Endothelial cell of hepatic sinusoid (primary cell): ENCODE data around the gene THOC6.

Source experiments
- in situ Hi-C: cut with HindIII; loops from 2 replicates; pipeline ENCODE4 v1.10.0; 2017; ENCODE audit warnings: low sequenced_read_pairs

Gene THOC6

DNA sequence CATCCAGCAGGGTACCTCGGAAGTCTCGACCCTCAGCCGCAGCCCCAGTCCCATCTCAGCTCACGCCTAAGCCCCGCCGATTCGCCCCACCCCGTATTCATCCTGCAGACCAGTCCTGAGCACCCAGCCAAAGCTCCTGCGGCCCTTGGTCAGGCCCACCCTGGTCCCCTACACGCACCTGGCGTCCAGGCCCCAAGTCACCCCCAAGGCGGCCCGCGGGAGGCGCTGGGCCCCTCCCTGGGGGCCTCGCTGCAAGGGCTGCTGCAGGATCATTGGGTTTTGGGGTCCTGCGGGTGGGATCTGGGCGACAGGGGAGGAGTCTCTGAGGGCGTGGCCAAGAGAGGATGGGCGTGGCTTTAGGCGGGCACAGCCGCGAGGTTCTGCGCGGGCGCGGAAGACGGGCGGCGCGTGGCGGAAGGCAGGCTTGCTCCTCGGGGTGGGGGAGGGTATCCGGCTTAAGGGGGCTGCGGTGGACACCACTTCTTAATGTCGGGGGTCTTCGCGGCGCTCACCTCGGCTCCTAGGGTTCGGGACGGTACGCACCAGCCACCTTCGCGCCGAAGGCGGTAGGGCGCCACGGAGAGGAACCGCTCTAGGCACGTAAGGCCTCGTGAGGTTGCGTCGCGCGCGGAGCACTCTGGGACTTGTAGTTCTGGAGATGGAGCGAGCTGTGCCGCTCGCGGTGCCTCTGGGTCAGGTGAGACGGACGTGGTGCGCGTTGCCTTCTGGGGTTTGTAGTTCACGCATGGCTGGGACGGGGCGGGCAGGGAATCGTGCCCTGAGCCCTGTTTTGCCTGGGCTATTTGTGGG, at the start of gene THOC6, which contains the start of gene HCFC1R1:
THOC6 (plus strand) TSS at position 367 of the 810 bp plus-strand sequence; CDS start at position 659, 292 bp downstream.
HCFC1R1 (minus strand) TSS at position 274 of the 810 bp plus-strand sequence; CDS start at position 273, 1 bp downstream.
- in situ Hi-C loops = no loop called here

DNA sequence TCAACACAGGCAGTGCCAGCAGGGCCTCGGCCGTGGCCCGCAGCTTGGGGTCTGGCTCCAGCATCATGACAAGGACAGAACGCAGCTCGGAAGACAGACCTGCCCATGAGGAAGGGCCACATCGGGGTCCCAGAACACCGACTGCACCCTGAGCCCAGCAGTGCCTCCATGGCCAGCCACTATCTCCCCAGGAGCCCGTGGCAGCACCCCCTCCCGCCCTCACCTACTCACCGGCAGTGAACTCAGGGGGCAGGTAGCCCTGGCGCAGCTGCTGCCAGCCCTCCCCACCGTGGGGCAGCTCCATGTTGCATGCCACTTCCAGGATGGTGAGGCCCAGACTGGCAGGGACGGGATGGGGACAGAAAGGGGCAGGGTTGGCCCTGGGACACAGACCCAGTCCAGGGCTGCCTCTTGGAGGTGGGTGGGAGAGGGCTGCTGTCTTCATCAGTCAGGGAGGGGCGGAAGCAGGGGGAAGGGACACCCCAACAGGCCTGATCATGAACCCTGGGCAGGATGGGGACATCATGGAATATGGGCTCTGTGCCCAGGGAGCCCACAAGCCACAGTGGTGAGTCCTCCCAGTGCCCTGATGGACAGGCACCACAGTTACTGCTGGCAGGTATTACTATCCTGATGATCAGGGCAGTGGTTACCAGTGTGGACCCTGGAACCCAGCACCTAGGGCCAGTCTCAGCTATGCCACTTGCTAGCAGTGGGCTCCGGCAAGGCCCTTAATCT, 49.3 kb upstream of the THOC6 start:
- in situ Hi-C loops = no loop called here

DNA sequence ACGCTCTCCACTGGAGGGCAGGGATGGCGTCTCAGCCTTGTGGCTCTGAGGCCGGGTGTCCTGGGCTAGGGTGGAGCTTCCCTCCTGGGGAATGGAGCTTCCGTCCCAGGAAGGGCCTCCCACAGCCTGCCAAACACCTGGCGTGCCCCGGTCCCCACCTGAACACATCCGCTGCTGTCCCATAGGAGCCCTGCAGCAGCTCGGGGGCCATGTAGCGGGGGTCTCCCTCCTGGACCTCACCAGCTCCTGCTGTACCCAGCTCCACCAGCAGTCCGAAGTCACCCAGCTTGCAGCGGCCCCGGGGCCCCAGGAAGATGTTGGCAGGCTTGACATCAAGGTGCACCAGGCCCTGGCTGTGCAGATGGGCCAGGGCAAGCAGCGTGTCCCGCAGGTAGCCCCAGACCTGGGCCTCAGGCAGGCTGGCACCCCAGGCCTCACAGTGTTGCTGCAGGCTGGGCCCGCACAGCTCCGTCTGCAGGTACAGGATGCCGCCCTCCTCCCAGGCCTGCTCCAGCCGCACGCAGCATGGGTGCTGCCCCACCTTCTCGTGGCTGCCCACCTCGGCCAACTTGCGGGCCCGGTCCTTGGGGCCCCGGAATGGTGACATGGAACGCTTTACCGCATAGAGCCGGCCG, 48.6 kb upstream of the THOC6 start:
- in situ Hi-C loops = no loop called here

DNA sequence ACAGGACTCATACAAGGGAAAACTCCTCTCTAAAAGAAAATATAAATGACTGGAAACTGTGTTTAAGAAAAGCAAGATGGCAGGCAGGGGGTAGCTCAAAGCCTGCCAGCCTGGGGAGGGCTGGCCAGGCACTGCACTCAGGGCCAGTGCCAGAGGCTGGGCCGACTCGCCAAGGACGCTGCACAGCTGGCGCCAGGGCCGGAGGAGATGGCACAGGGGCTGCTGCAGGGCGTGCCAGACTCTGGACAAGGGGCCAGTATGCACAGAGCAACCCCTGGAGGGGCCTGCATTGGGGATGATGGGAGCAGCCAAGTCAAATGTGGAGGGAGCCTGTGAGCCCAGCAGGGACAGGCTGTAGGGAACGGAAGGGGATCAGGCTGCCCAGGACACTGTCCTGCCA, 47.6 kb upstream of the THOC6 start:
- in situ Hi-C loops = no loop called here

DNA sequence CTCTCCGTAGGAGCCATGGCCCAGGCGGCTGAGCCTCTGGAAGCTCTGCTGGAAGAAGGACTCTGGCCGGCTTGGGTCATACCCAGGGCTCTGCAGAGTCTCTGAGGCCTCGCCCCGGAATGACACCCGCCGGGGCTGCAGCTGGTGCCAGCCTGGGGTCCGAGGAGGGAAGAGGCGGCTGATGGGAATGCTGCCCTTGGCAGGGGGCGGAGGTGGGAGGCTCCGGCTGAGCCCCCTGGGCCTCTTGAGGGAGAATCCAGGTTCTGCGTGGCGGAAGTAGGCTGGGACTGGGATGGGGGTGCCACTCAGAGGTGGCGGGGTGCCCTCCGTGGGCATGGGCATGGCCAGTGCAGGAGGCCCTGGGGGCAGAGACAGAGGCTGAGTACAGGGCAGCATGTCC, 47.2 kb upstream of the THOC6 start:
- in situ Hi-C loops = no loop called here

DNA sequence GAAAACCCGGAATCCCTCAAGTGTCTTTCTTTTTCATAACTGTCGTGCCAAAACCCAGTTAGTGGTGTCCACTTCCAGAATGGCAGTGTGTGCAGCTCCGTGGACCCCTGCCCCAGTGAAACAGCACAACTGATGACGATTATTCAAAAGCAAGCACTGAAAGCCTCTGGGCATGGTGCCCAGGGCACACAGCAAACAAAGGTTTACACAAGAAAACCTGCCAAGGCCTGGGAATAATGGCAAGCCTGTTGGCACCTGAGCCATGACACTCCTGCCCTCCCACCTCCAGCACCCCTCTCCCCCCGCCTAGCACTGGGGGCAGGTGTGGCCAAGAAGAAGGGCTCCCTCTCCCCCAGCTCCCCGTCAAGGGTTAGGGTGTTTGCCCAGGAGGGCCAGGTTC, 46.4 kb upstream of the THOC6 start:
- in situ Hi-C loops = no loop called here

DNA sequence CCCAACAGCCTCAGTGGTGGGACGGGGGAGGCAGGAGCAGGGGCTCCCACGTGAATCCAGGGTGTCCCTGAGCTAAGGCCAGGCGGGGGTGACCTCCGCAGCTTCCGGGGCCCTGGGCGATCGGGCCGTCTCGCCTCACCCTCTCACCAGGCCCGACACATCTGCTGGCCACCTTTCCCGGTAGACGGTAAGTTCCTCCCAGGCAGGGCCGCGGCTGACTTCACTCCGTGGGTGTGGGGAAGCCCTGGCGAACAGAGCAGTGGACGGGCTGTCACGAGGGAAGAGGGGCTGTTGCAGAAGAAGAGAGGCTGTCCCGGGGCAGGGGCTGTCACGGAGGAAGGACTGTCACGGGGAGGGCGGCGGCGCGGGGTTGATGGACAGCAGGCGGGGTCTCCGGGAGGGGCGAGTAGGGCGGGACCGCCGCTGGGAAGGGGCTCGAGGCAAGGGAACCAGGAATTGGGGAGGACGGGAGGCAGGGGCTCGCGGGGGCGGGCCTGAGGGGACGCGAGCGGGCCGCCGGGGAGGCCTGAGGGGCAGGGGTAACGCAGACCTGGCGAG, 44.1 kb upstream of the THOC6 start:
- in situ Hi-C loops = no loop called here

DNA sequence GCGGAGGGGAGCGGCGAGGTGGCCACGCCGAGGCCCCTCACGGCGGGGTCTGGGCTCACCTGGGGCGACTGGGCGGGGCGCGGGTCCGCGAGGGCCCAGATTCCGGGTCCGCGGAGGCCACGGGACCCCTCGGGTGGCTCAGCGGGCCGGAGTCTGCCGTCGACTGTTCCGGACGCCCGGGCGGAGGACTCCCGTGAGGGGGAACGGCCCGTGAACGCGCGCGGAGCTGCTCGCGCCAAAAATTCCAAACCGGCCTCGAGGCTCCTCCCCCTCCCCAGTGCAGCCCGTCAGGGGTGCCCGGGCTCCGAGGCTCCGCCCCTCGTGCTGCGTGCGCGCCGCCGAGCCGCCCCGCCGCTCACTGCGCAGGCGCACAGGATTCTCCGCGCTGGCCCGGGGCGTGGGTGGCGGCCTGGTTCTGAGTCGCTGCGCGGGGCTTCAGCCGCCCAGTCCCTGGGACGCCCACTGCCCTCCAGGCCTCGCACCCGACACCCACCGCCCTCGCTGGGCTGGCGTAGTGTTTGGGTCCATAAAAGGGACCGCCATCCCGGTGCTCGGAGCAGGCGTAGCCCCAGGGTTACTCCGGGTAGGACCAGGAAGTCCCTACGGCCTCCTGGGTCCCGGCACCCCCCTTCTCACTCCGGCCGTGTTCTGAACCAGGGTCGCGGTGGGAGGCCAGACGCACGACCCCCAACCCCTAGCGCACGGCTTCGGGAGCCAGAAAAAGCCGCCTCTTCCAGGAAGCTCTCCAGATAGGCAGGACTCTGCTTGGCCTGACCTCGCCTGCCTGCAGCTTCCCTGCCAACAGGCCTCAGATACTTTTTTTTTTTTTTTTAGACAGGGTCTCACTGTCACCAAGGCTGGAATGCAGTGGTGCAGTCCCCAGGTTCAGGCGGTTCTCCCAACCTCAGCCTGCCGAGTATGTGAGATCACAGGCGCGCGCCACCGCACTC, 43.3 kb upstream of the THOC6 start, which contains the start of gene PKMYT1:
PKMYT1 (minus strand) TSS at position 220 of the 950 bp plus-strand sequence. CDS start 789 bp downstream, outside the sequence.
- in situ Hi-C loops = no loop called here

DNA sequence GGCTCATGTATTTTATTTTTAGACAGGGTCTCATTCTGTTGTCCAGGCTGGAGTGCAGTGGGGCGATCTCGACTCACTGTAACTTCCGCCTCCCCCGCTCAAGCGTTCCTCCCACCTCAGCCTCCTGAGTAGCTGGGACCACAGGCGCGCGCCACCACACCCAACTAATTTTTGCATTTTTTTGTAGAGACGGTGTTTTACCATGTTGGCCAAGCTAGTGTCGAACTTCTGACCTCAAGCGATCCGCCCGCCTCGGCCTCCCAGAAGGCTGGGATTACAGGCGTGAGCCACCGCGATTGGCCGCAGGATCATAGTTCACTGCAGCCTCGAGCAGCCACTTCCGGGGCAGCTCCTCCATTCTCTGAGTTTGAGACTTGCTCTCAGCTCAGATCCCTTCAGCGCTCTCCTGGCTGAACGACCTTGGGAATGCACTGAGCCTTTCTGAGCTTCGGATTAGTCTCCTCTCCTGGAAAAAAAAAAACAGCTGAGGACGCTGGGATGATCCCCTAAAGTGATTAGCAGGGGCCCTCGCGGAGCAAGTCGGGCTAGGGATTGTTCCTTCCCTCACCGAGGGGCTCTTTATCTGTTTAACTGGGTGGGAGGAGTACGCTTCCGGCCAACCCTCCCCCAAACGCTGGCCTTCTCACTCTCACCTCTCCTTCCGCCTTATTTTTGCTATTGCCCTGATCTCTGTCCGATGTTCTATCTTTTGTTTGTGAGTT, 42.5 kb upstream of the THOC6 start:
- in situ Hi-C loops = no loop called here

DNA sequence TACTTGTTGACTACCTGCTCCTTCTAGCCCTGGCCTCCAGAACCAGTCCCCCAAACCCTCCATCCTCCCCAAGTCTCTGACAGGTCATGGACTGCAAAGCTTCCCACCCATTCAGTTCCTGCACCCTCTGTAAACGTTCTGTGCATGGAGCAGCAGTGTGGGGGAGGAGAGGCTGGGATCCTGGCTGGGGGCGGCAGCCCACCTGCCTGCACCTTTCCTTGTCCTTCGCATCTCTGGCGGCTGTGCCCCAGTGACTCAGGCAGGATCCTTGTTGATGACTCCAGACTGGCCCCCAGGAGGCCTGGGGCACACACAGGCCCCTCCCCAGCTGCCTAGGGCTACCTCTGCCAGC, 42.0 kb upstream of the THOC6 start:
- in situ Hi-C loops = no loop called here

DNA sequence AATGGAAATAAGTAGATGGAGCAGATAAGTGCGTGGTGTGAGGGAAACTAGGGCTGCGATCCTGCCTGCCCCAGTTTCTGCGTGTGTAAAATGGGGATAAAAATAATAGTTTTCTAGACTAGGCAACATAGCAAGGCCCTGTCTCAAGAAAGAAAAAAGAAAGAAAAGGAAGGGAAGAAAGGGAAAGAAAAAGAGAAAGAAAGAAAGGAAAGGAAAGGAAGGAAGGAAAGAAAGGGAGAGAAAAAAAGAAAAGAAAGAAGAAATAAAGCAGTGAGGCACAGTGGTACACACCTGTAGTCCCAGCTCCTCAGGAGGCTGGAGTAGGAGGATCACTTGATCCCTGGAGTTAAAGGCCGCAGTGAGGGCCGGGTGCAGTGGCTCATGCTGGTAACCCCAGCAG, 41.4 kb upstream of the THOC6 start:
- in situ Hi-C loops = no loop called here

DNA sequence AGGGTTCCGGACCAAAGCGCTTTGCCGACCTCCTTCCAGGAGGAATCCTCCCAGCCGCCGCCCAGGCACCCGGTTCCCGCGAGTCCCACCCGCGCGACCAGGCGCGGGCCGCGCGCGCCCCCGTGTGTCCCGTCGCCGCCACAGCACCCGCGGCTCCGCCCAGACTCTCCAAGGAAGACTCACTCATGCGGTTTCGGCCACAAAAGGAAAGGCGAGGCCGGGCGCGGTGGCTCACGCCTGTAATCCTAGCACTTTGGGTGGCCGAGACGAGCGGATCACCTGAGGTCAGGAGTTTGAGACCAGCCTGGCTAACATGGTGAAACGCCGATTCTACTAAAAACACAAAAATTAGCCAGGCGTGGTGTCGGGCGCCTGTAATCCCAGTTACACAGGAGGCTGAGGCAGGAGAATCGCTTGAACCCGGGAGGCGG, 40.1 kb upstream of the THOC6 start:
- in situ Hi-C loops = no loop called here

DNA sequence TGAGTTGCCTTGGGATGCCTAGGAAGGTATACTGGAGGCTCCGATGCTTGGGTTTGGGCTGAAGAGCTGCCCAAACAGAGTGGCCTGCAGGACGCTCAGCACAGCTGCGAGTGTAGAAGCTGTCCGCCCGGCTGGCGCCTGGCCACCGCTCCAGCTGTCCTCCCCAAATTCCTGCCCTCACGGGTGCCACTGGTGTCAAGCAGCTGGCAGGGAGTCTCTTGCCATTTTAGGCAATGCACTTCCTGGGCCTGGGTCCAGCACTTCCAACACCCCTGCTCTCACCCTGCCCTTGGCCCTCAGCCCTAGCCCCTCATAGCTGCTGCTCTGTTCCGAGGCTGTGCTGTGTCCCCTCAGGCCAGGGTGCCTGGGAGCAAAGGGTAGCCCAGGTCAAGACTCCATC, 38.4 kb upstream of the THOC6 start:
- in situ Hi-C loops = no loop called here

DNA sequence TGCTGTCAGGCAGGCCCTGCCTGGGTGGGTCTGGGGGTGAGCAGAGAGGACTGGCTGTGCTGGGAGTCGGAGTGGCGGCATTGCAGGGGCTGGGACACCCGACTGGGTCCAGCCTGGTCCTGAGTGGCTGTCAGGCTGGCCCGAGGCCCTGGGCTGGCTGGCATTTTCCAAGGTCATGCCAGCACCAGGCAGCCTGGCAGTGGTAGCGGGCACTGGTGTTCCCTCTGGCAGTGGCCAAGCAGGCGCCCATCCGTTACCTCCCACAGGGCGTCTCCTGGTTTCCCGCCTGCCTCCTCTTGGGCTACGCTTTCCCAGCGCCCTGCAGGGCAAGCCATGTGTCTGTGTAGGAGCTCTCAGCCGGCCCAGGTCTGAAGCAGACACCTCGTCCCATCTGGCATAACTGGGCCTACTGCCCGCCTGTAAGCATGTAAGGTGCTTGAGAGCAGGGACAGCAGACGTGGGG, 37.9 kb upstream of the THOC6 start:
- in situ Hi-C loops = no loop called here

DNA sequence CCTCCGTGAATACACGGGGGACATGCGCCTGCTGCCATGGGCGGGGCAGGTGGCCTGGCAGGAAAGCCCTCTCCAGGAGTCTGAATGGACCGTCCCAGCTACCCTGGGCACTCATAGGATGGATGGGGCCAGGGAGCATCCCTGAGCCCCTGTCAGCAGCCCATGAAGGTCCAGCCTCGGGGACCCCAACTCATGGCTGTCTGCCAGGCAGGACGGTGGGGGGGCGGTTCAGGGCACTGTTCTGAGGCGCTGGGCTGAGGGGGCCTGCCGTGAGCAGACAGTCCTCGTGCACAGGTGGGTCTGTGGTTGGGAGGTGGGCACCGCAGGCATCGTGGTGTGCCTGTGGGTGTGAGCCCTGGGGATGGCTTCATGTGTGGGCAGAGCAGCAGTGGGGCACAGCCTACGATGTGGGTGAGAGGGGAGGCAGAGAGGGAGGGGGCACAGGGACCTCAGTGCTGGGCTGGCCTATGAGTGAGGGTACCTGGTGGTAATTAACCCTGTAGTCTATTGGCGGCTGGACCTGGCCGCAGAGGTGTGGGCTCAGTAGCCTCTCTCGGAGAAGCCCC, 37.1 kb upstream of the THOC6 start:
- in situ Hi-C loops = no loop called here

DNA sequence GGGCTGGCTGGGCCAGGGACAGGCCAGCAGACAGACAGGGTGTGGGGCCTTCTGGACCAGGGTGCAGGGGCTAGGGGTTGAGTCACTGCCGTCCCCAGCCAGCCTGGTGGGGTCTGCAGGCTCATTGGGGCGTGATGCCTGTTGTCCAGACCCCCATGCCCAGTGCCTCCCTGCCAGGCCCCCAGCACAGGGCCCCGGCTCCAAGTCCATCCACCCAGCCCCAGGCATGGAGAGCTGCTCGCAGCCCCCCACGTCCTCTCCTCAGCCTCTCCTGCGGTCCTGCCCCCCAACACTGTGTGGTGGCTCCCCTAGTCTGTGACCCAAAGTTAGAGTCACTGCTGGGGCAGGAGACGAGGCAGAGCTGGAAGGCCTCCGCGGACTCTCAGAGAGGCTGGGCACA, 36.5 kb upstream of the THOC6 start:
- in situ Hi-C loops = no loop called here

DNA sequence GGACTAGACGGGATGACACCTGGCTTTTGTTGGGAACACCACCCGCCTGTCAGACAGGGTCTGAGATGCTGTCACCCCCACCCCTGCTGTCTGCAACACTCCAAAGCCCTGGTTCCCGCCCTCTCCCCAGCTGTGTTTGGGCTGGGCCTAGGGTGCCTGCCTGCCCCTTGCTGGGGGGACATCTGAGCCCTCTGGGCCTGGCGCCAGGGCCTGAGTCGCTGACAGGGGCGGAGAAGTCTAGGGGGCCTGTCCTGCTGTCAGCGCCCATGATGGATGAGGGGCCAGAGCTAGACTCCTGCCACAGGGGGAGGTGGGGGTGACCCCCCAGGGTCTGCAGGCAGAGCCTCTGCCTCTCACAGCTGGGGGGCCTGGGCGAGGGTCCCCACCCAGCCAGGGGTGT, 36.0 kb upstream of the THOC6 start:
- in situ Hi-C loops = no loop called here

DNA sequence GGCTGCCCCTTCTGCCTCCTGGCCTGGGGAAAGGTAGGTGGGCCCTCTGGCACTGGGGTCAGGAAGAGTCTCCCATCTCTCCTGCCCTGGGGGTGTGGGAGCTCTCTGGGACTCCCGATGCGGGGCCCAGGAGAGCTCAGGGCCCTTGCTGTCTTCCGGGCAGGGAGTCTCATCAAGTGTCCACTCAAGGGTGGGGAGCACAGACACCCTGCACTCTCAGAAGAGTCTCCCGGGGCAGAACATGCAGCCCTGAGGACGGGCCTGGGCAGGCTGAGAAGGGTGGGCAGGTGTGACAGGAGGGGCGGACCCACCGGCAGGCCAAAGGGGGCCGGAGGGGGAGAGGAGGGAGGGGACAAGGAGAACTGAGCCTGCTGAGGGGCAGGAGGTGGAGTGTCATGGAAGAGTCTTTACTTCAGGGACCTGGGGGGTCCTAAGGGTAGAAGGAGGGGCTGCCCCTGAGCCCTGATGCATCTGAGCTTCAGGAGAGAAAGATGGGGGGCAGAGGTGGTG, 35.2 kb upstream of the THOC6 start:
- in situ Hi-C loops = no loop called here

DNA sequence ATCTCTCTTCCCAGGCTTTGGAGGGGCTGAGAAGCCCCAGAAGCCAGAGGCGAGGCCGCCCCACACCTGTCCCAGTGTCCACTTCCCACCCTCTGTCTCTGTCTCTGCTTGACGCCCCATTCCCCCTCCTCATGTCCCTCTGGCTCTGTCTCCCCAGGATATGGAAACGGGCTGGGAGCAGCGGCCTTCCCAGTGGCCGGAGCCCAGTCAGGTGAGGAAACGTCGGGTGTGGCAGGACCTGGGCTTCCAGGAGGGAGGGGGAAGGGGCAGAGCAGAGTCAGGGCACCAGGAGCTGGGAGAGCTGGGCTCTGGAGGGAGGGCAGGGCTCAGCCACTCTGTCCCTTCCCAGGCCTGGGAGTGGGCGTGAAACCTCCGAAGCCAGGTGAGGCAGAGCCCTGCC, 32.9 kb upstream of the THOC6 start:
- in situ Hi-C loops = no loop called here
